Fibroblast of lung (primary cell): ENCODE results near the gene RBM15B. TPM values are rescaled to one million over a fixed set of nuclear protein-coding genes. Genes with fewer than 3 reads are reported as not detected.

Experiments
- DNase-seq, 2 donors: peaks; one replicate each; pipeline versions ENCODE4 v3.0.0 to v3.0.0-alpha.2; 2010; ENCODE audit warnings: low read depth in 2 of 2
- H2AFZ ChIP-seq: 2 replicates; pipeline ENCODE4 v1.5.1; 2012; ENCODE audit warnings: low read length, control low read depth, inconsistent platforms
- H3K27ac ChIP-seq: 2 replicates; pipeline ENCODE4 v1.5.1; 2011; ENCODE audit warnings: low read length, control low read depth; ENCODE audit not compliant: insufficient read depth
- H3K27me3 ChIP-seq: 2 replicates; pipeline ENCODE4 v1.5.1; 2011; ENCODE audit warnings: mild to moderate bottlenecking, low read length; ENCODE audit not compliant: control insufficient read depth, insufficient read depth
- H3K36me3 ChIP-seq: 2 replicates; pipeline ENCODE4 v1.5.1; 2011; ENCODE audit warnings: low read length; ENCODE audit not compliant: control insufficient read depth, insufficient read depth
- H3K4me1 ChIP-seq: 2 replicates; pipeline ENCODE4 v1.5.1; 2011; ENCODE audit warnings: low read length; ENCODE audit not compliant: control insufficient read depth, insufficient read depth; ENCODE audit errors: extremely low read depth
- H3K4me2 ChIP-seq: 2 replicates; pipeline ENCODE4 v1.5.1; 2011; ENCODE audit warnings: low read length, control low read depth; ENCODE audit not compliant: insufficient read depth; ENCODE audit errors: extremely low read depth
- H3K4me3 ChIP-seq, 4 experiments: fragments of 200-600 bp in 1 of 4; sonication (generic) in 1 of 4; replicated peaks in 1 of 4; 2 replicates each; pipeline ENCODE4 v1.5.1; 2011 to 2016; ENCODE audit warnings: low read length in 4 of 4, low read depth in 3 of 4, mild to moderate bottlenecking in 3 of 4, control low read depth in 2 of 4, inconsistent platforms in 1 of 4, mixed read lengths in 1 of 4; ENCODE audit not compliant: insufficient read depth in 1 of 4; ENCODE audit errors: control extremely low read depth in 1 of 4
- H3K79me2 ChIP-seq: 2 replicates; pipeline ENCODE4 v1.5.1; 2012; ENCODE audit warnings: mild to moderate bottlenecking, low read length, inconsistent platforms; ENCODE audit not compliant: control insufficient read depth, insufficient read depth
- H3K9ac ChIP-seq: 2 replicates; pipeline ENCODE4 v1.5.1; 2011; ENCODE audit warnings: mild to moderate bottlenecking, low read length, control low read depth; ENCODE audit not compliant: insufficient read depth
- H3K9me3 ChIP-seq: 2 replicates; pipeline ENCODE4 v1.5.1; 2012; ENCODE audit warnings: low read depth, low read length; ENCODE audit not compliant: control insufficient read depth, insufficient read depth
- H4K20me1 ChIP-seq: 2 replicates; pipeline ENCODE4 v1.5.1; 2011; ENCODE audit warnings: low read length; ENCODE audit not compliant: control insufficient read depth, insufficient read depth; ENCODE audit errors: extremely low read depth
- CTCF ChIP-seq, 2 donors: IDR thresholded peaks in 1 of 2; conservative IDR thresholded peaks in 1 of 2; 1 replicate in 1 of 2; 2 replicates in 1 of 2; pipeline ENCODE4 v1.5.1; 2011 to 2012; ENCODE audit warnings: low read length in 2 of 2, control low read depth in 1 of 2, inconsistent platforms in 1 of 2, low read depth in 1 of 2, mild to moderate bottlenecking in 1 of 2
- EZH2 ChIP-seq: IDR thresholded peaks from 2 replicates; pipeline ENCODE4 v1.5.1; 2012; ENCODE audit warnings: low read length, control low read depth, mild to moderate bottlenecking; ENCODE audit errors: missing control alignments
- polyA plus RNA-seq, 2 donors: library from polyadenylated mRNA; depleted of rRNA in 1 of 2; stranded (reverse) in 1 of 2; unstranded in 1 of 2; fragments of >200 nt; gene quantifications; 2 replicates each; pipeline ENCODE4 v1.2.1, GENCODE V29; 2011 to 2012; ENCODE audit warnings: missing spikeins in 1 of 2
- total RNA-seq: library from RNA; depleted of rRNA; stranded (reverse); fragments of >200 nt; gene quantifications from 2 replicates; pipeline ENCODE4 v1.2.1, GENCODE V29; 2014

The RBM15B gene
- total and polyA plus RNA-seq, 2 donors (not counting 1 experiment from before 2014, with no cell fraction given): 14.7 to 29.9 TPM

GRCh38 chr3:51375571-51375970 is 15.5 kb upstream of the RBM15B start:
- Histone ChIP-seq H4K20me1 (no peaks in the 10 kb centered on the region), H3K4me3 (no peak overlapping the region), H2AFZ (no peak overlapping the region), H3K36me3 (no peaks in the 10 kb centered on the region), H3K27me3 (no peaks in the 10 kb centered on the region), H3K27ac (no peak overlapping the region), H3K9ac (no peak overlapping the region), H3K9me3 (no peaks in the 10 kb centered on the region), H3K79me2 (no peaks in the 10 kb centered on the region), H3K4me1 (no peaks in the 10 kb centered on the region), H3K4me2 (no peak overlapping the region)
- DNase-seq: no peak
- TF ChIP-seq EZH2: no peak

GRCh38 chr3:51378065-51378464 is 13.0 kb upstream of the RBM15B start:
- Histone ChIP-seq H3K9me3 (no peaks in the 10 kb centered on the region), H2AFZ (no peak overlapping the region), H3K4me3 (no peak overlapping the region), H3K36me3 (no peaks in the 10 kb centered on the region), H3K27ac (no peak overlapping the region), H3K4me2 (no peak overlapping the region), H3K4me1 (no peaks in the 10 kb centered on the region), H4K20me1 (no peaks in the 10 kb centered on the region), H3K9ac (no peak overlapping the region), H3K27me3 (no peaks in the 10 kb centered on the region), H3K79me2 (no peaks in the 10 kb centered on the region)
- TF ChIP-seq CTCF (conservative IDR thresholded peaks at IDR 0.05 in 1 of 2, IDR thresholded peaks at IDR 0.05 in 1 of 2; ENCODE audit: low read depth in 1 of 2, low read length in 2 of 2) (no peak), EZH2 (no peak)
- no peak for DNase-seq

GRCh38 chr3:51378726-51379125 is 12.4 kb upstream of the RBM15B start:
- no peak overlapping the region for H3K4me2 ChIP-seq
- no peaks in the 10 kb centered on the region for H3K9me3 ChIP-seq
- no peaks in the 10 kb centered on the region for H3K27me3 ChIP-seq
- peaks cover 1% of the 10 kb centered on the region for H3K79me2 ChIP-seq
- no peaks in the 10 kb centered on the region for H4K20me1 ChIP-seq
- H2AFZ ChIP-seq: no peak overlapping the region
- H3K9ac ChIP-seq: no peak overlapping the region
- TF ChIP-seq EZH2: no peak
- TF ChIP-seq CTCF (conservative IDR thresholded peaks at IDR 0.05 in 1 of 2, IDR thresholded peaks at IDR 0.05 in 1 of 2; ENCODE audit: low read depth in 1 of 2, low read length in 2 of 2): no peak
- H3K36me3 ChIP-seq: no peaks in the 10 kb centered on the region
- H3K4me1 ChIP-seq: no peaks in the 10 kb centered on the region
- no peak overlapping the region for H3K27ac ChIP-seq
- no peak for DNase-seq
- no peak overlapping the region for H3K4me3 ChIP-seq
